SK-N-SH (cell line): ENCODE measurements around the gene KRTAP2-4. TPM values are rescaled to one million over a fixed set of nuclear protein-coding genes. Genes with fewer than 3 reads are reported as not detected.

Experiments
- CTCF ChIA-PET: fragments of 300-600, 350-600 bp; formaldehyde crosslinking; extraction: SDS; loops from one replicate; lab custom pipeline; 2021; lab: Yijun Ruan, JAX
- POLR2A ChIA-PET: fragments of 350-600 bp; sonication (Branson Sonifier 250); formaldehyde crosslinking; extraction: SDS; loops from one replicate; lab custom pipeline; 2020; ENCODE audit warnings: antibody characterized with exemption, inconsistent platforms; lab: Yijun Ruan, JAX
- DNase-seq: peaks from one replicate; pipeline ENCODE4 v3.0.0; 2012
- H2AFZ ChIP-seq: fragments of 200-600 bp; sonication (generic); 2 replicates; pipeline ENCODE4 v1.8.1; 2016; ENCODE audit warnings: antibody characterized with exemption, mild to moderate bottlenecking, low read depth
- H3F3A ChIP-seq: fragments of 200-600 bp; sonication (generic); replicated peaks from 2 replicates; pipeline ENCODE3; 2016; ENCODE audit warnings: antibody characterized with exemption, mild to moderate bottlenecking; ENCODE audit not compliant: insufficient read depth
- H3K27ac ChIP-seq, 2 experiments: fragments of 200-500 bp in 1 of 2; fragments of 200-600 bp in 1 of 2; sonication (Bioruptor generic) in 1 of 2; sonication (generic), shearing (Covaris generic) in 1 of 2; 2 replicates each; pipeline versions ENCODE4 v1.5.1 to v1.6.1; 2014 to 2016; ENCODE audit warnings: low read depth in 2 of 2, inconsistent platforms in 1 of 2, low read length in 1 of 2, mild to moderate bottlenecking in 1 of 2, mixed read lengths in 1 of 2
- H3K27me3 ChIP-seq: fragments of 200-600 bp; sonication (generic), shearing (Covaris generic); 2 replicates; pipeline ENCODE4 v1.6.1; 2016; ENCODE audit warnings: mixed run types; ENCODE audit not compliant: insufficient read depth
- H3K36me3 ChIP-seq, 2 experiments: fragments of 200-500 bp in 1 of 2; fragments of 200-600 bp in 1 of 2; sonication (Bioruptor generic) in 1 of 2; sonication (generic) in 1 of 2; replicated peaks in 1 of 2; 2 replicates each; pipeline versions ENCODE3 to v1.5.1; 2014 to 2016; ENCODE audit warnings: low read length in 1 of 2, mild to moderate bottlenecking in 1 of 2; ENCODE audit not compliant: insufficient read depth in 2 of 2, control insufficient read depth in 1 of 2
- H3K4me1 ChIP-seq, 2 experiments: fragments of 200-500 bp in 1 of 2; fragments of 200-600 bp in 1 of 2; sonication (Bioruptor generic) in 1 of 2; sonication (generic), shearing (Covaris generic) in 1 of 2; 2 replicates each; pipeline versions ENCODE4 v1.5.1 to v1.6.1; 2014 to 2016; ENCODE audit warnings: low read depth in 1 of 2, low read length in 1 of 2, mixed run types in 1 of 2; ENCODE audit not compliant: insufficient read depth in 2 of 2, control insufficient read depth in 1 of 2
- H3K4me2 ChIP-seq: fragments of 200-600 bp; sonication (generic), shearing (Covaris generic); 2 replicates; pipeline ENCODE4 v1.6.1; 2017; ENCODE audit warnings: mixed run types
- H3K4me3 ChIP-seq, 2 experiments: fragments of 200-500 bp in 1 of 2; fragments of 200-600 bp in 1 of 2; sonication (Bioruptor generic) in 1 of 2; sonication (generic), shearing (Covaris generic) in 1 of 2; 2 replicates each; pipeline versions ENCODE4 v1.5.1 to v1.8.1; 2014 to 2016; ENCODE audit warnings: low read depth in 2 of 2, inconsistent platforms in 1 of 2, low read length in 1 of 2, mild to moderate bottlenecking in 1 of 2, mixed read lengths in 1 of 2, moderate library complexity in 1 of 2
- H3K79me2 ChIP-seq: fragments of 200-600 bp; sonication (generic); 2 replicates; pipeline ENCODE4 v1.8.1; 2017; ENCODE audit warnings: mild to moderate bottlenecking; ENCODE audit not compliant: insufficient read depth
- H3K9ac ChIP-seq: fragments of 200-600 bp; sonication (generic); 2 replicates; pipeline ENCODE4 v1.6.1; 2017; ENCODE audit warnings: mixed run types
- H3K9me2 ChIP-seq: fragments of 200-600 bp; sonication (generic); 2 replicates; pipeline ENCODE4 v1.6.1; 2017; ENCODE audit warnings: mixed run types
- H3K9me3 ChIP-seq: fragments of 200-600 bp; sonication (generic); 2 replicates; pipeline ENCODE4 v1.6.1; 2017; ENCODE audit warnings: mixed run types, mild to moderate bottlenecking, moderate library complexity
- H4K20me1 ChIP-seq: fragments of 200-600 bp; sonication (generic); 2 replicates; pipeline ENCODE4 v1.6.1; 2017; ENCODE audit warnings: mild to moderate bottlenecking, mixed run types; ENCODE audit not compliant: insufficient read depth
- EP300 ChIP-seq, 2 experiments: IDR thresholded peaks; 2 replicates each; pipeline versions ENCODE4 v1.4.0 to v1.6.1; 2012; ENCODE audit warnings: borderline replicate concordance in 1 of 2, low read depth in 1 of 2, low read length in 1 of 2
- FOSL2 ChIP-seq: IDR thresholded peaks from 2 replicates; pipeline ENCODE4 v1.4.0; 2012; ENCODE audit warnings: low read depth, mild to moderate bottlenecking, moderate library complexity, borderline replicate concordance
- FOXJ3 ChIP-seq: sonication (generic); formaldehyde crosslinking; IDR thresholded peaks from 2 replicates; pipeline ENCODE4 v1.5.1; 2020; ENCODE audit warnings: mild to moderate bottlenecking, missing genetic modification reagents
- FOXM1 ChIP-seq: IDR thresholded peaks from 2 replicates; pipeline ENCODE4 v1.4.0; 2012; ENCODE audit warnings: low read depth, mild to moderate bottlenecking
- GABPA ChIP-seq: IDR thresholded peaks from 2 replicates; pipeline ENCODE4 v1.4.0; 2012; ENCODE audit warnings: low read depth, mild to moderate bottlenecking
- MEF2A ChIP-seq: IDR thresholded peaks from 2 replicates; pipeline ENCODE4 v1.4.0; 2012; ENCODE audit warnings: low read depth, borderline replicate concordance
- MXI1 ChIP-seq: IDR thresholded peaks from 2 replicates; pipeline ENCODE4 v1.6.1; 2012; ENCODE audit warnings: mild to moderate bottlenecking, low read depth, low read length, improper control_type of control experiment
- RAD21 ChIP-seq: IDR thresholded peaks from 2 replicates; pipeline ENCODE4 v1.6.1; 2012; ENCODE audit warnings: mild to moderate bottlenecking, low read length
- RCOR1 ChIP-seq: fragments of 150-350 bp; IDR thresholded peaks from 2 replicates; pipeline ENCODE4 v1.6.1; 2017; ENCODE audit warnings: antibody characterized with exemption, low read length
- RXRA ChIP-seq: IDR thresholded peaks from 2 replicates; pipeline ENCODE4 v1.4.0; 2012; ENCODE audit warnings: low read depth, mild to moderate bottlenecking, borderline replicate concordance
- SMC3 ChIP-seq: IDR thresholded peaks from 2 replicates; pipeline ENCODE4 v1.6.1; 2012; ENCODE audit warnings: low read depth, low read length, improper control_type of control experiment
- YY1 ChIP-seq: IDR thresholded peaks from 2 replicates; pipeline ENCODE4 v1.4.0; 2012; ENCODE audit warnings: low read depth, mild to moderate bottlenecking
- WGBS: methylation state at CpG from one replicate; pipeline ENCODE4 v1.1.6; 2017; ENCODE audit warnings: low lambda C conversion rate; 5-methylcytosine and 5-hydroxymethylcytosine counted together
- polyA plus RNA-seq, 3 experiments: library from polyadenylated mRNA; depleted of rRNA; stranded (reverse); fragments of >200 nt; gene quantifications; 2 replicates each; pipeline ENCODE4 v1.2.3, GENCODE V29; 2012
- TF ChIP-seq, protein P1 (sequence below): IDR thresholded peaks from 2 replicates; pipeline ENCODE4; 2012
- TF ChIP-seq, protein P2 (sequence below): IDR thresholded peaks from 2 replicates; pipeline ENCODE4 v1.4.0; 2012; ENCODE audit warnings: low read depth, borderline replicate concordance
- TF ChIP-seq, protein P3 (sequence below): IDR thresholded peaks from 2 replicates; pipeline ENCODE4 v1.4.0; 2012; ENCODE audit warnings: low read depth

Gene KRTAP2-4
- polyA plus RNA-seq, 1 of the 3 experiments (the other 2 are of a cell fraction) = not detected

DNA sequence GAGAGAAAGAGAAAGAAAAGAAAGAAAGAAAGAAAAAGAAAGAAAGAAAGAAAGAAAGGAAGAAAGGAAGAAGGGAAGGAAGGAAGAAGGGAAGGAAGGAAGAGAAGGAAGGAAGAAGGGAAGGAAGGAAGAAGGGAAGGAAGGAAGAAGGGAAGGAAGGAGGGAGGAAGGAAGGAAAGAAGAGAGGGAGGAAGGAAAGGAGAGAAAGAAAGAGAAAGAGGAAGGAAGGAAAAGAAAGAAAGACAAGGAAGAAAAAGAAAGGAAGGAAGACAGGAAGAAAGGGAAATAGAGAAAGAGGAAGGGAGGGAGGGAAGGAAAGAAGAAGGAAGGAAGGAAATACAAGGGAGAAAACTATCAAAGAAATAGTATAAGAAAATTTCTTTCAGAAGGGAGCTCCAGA, 11.1 kb upstream of the KRTAP2-4 start (continued):
- TF ChIP-seq FOSL2 = no peak
- no peak for TF ChIP-seq GABPA
- TF ChIP-seq FOXJ3 (CRISPR knock-in tag) = no peak
- no peak for TF ChIP-seq RCOR1
- TF ChIP-seq YY1 = no peak
- TF ChIP-seq SMC3 = no peak
- no peak for TF ChIP-seq MEF2A

DNA sequence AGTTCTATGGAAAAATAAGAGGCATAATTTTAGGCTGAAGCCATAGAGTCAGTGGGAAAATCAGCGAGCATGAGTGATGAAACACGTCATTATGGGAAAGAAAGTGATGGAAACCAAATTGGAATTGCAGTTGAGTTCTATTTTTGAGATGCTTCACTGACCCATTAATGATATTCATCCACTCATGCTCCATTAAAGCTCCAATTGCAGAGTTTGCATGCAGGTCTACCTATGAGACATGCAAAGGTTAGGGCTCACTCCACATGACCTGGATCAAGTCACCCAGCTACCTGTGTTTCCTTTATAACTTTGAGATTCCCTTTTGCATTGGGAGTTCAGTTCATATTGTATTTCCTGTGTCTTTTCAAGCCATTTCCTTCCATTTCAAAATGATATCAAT, 8.0 kb upstream of the KRTAP2-4 start:
- CTCF ChIA-PET = interaction anchor here (2.1 kb wide), 1 partner anchor 475 kb away, joined by 6 read pairs; no protein-coding TSS in a partner anchor
- Histone ChIP-seq H3K4me2 (no peak overlapping the region), H3F3A (no peaks in the 10 kb centered on the region), H2AFZ (no peak overlapping the region), H3K27ac (no peak overlapping the region), H4K20me1 (no peaks in the 10 kb centered on the region), H3K4me3 (no peak overlapping the region), H3K9ac (no peak overlapping the region), H3K4me1 (no peaks in the 10 kb centered on the region), H3K36me3 (no peaks in the 10 kb centered on the region), H3K27me3 (no peaks in the 10 kb centered on the region), H3K79me2 (no peaks in the 10 kb centered on the region), H3K9me3 (no peaks in the 10 kb centered on the region), H3K9me2 (no peaks in the 10 kb centered on the region; the same call in 1 of the 2 replicates)
- 29% methylated on average over 2 of the region's 2 CpGs for WGBS
- POLR2A ChIA-PET = no interaction called here
- no peak for DNase-seq
- no peak for TF ChIP-seq GABPA
- no peak for TF ChIP-seq EP300 (IDR thresholded peaks at IDR 0.05; ENCODE audit: borderline replicate concordance in 1 of 2, low read depth in 1 of 2, low read length in 1 of 2)
- TF ChIP-seq, protein P1, sequence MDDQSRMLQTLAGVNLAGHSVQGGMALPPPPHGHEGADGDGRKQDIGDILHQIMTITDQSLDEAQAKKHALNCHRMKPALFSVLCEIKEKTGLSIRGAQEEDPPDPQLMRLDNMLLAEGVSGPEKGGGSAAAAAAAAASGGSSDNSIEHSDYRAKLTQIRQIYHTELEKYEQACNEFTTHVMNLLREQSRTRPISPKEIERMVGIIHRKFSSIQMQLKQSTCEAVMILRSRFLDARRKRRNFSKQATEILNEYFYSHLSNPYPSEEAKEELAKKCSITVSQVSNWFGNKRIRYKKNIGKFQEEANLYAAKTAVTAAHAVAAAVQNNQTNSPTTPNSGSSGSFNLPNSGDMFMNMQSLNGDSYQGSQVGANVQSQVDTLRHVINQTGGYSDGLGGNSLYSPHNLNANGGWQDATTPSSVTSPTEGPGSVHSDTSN = no peak
- TF ChIP-seq FOXM1 = no peak
- TF ChIP-seq, protein P2, sequence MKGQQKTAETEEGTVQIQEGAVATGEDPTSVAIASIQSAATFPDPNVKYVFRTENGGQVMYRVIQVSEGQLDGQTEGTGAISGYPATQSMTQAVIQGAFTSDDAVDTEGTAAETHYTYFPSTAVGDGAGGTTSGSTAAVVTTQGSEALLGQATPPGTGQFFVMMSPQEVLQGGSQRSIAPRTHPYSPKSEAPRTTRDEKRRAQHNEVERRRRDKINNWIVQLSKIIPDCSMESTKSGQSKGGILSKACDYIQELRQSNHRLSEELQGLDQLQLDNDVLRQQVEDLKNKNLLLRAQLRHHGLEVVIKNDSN = no peak
- TF ChIP-seq MXI1 = no peak
- no peak for TF ChIP-seq RXRA

DNA sequence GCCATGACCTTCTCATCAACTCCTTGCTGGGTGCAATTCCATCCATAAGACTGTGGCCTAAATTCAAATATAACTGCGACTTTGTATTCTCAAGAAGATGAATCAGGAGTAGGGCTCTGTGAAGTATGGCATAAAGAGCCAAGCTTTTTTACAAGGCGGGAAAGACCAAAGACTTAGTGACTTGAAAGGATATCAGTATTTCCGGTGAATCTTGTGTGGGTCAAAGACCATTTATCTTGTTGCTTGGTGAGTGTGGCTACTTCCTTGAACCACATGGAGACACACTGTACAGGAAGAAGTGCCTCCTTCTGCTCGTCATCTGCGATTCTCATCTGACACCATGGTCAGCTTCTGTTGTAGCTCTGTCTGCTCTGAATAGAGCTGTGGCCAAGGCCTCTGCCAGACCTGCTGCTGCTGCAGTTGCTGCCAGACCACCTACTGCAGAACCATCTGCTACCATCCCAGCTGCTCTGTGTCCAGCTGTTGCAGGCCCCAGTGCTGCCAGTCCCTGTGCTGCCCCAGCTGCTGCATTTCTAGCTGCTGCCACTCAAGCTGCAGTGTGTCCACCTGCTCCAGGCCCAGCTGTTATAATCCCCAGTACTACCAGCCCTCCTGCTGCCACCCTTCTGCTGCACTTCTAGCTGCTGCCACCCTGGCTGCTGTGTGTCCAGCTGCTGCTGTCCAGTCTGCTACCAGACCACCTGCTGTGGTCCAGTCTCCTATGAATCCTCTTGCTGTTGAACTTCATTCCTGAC, 6.1 kb upstream of the KRTAP2-4 start:
- 48% methylated on average over 5 of the region's 5 CpGs for WGBS
- Histone ChIP-seq H3K9me2 (no peaks in the 10 kb centered on the region; the same call in 1 of the 2 replicates), H3K9me3 (no peaks in the 10 kb centered on the region), H3K4me1 (no peaks in the 10 kb centered on the region), H4K20me1 (no peaks in the 10 kb centered on the region), H3K4me2 (no peak overlapping the region), H3K4me3 (no peak overlapping the region), H3K27me3 (no peaks in the 10 kb centered on the region), H3K79me2 (no peaks in the 10 kb centered on the region), H3K9ac (no peak overlapping the region), H2AFZ (no peak overlapping the region), H3F3A (no peaks in the 10 kb centered on the region), H3K36me3 (no peaks in the 10 kb centered on the region), H3K27ac (no peak overlapping the region)
- no peak for TF ChIP-seq RAD21
- TF ChIP-seq MXI1 = no peak
- TF ChIP-seq FOXM1 = no peak
- TF ChIP-seq, protein P3, sequence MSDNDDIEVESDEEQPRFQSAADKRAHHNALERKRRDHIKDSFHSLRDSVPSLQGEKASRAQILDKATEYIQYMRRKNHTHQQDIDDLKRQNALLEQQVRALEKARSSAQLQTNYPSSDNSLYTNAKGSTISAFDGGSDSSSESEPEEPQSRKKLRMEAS = no peak
- no peak for TF ChIP-seq FOSL2
- CTCF ChIA-PET = interaction anchor here (1.2 to 2.1 kb wide), 2 partner anchors 251 to 477 kb away, joined by 3 to 6 read pairs; no protein-coding TSS in a partner anchor
- DNase-seq = no peak
- POLR2A ChIA-PET = no interaction called here
